ENCODE data around the gene TYMS. TPM values are rescaled to one million over a fixed set of nuclear protein-coding genes. Genes with fewer than 3 reads are reported as not detected.

TYMS gene
- total RNA-seq, 1 donor from 2014 or later = 3.1 TPM

DNA sequence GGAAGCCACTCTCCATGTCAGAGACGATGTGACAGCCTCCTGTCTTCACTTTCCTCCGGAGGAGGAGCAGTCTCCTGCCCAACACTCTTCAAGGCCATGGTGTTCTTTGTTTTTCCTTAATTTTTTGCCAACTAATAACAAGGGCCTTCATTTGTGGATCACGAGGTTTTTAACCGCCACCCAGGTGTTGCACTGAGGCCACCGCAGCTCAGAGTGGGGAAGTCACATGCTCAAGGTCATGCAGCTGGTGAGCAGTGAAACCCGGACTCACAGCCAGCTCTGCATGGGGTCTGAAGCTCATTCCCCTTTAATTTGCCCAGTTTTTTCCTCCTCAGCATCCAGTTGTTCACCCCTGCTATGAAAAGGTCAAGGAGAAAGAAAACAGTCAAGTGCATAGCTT is 35.4 kb downstream of the TYMS start:
- intact Hi-C loops (cut with micrococcal nuclease) = no loop called here
- TF ChIP-seq, protein P1, sequence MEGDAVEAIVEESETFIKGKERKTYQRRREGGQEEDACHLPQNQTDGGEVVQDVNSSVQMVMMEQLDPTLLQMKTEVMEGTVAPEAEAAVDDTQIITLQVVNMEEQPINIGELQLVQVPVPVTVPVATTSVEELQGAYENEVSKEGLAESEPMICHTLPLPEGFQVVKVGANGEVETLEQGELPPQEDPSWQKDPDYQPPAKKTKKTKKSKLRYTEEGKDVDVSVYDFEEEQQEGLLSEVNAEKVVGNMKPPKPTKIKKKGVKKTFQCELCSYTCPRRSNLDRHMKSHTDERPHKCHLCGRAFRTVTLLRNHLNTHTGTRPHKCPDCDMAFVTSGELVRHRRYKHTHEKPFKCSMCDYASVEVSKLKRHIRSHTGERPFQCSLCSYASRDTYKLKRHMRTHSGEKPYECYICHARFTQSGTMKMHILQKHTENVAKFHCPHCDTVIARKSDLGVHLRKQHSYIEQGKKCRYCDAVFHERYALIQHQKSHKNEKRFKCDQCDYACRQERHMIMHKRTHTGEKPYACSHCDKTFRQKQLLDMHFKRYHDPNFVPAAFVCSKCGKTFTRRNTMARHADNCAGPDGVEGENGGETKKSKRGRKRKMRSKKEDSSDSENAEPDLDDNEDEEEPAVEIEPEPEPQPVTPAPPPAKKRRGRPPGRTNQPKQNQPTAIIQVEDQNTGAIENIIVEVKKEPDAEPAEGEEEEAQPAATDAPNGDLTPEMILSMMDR (IDR thresholded peaks at IDR 0.05; ENCODE audit: borderline replicate concordance) = no peak
- DNase-seq = no peak
- Histone ChIP-seq H3K27me3 (ENCODE audit: low read depth) (no peaks in the 10 kb centered on the region), H3K36me3 (peaks cover 39% of the 10 kb centered on the region), H3K9me3 (replicated peaks) (no peaks in the 10 kb centered on the region), H3K4me3 (no peak overlapping the region), H3K27ac (replicated peaks) (no peak overlapping the region), H3K4me1 (peaks cover 11% of the 10 kb centered on the region)

DNA sequence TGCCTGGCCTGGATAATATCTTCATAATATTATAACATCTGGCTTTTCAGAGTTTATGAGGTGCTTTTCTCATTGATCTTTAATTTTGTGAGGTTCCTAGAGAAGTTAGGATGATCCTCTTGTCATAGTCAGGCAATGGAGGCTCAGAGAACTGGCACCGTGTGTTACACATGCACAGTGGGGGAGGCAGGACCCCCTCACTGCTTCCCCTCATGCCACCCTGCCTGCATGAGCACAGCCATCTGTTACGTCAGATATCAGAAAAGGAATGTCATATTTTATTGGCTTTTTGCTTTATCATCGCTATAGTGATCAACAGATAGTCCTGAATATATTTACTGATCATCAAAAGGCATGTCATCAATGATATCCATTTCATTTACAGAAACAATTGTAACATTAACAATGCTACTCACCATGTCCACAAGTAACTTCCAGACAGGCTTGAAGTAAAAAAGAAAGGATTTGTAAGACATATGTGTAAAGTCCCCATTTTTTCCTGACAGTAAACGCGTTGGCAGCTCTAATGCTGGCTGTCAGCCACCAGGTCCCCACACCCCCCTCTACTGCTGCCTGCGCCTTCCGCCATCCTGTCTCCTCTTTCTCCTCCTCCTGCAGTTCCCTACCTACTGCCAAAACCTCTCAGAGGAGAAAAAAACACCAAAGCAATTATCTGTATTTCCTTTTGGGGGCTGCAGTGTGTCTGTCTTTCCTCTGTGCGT is 36.2 kb downstream of the TYMS start:
- H3K4me3 ChIP-seq = no peak overlapping the region
- H3K27me3 ChIP-seq (ENCODE audit: low read depth) = no peaks in the 10 kb centered on the region
- H3K9me3 ChIP-seq (replicated peaks) = no peaks in the 10 kb centered on the region
- TF ChIP-seq, protein P1 (IDR thresholded peaks at IDR 0.05; ENCODE audit: borderline replicate concordance) = no peak
- no peak for DNase-seq
- peaks cover 39% of the 10 kb centered on the region for H3K36me3 ChIP-seq
- H3K4me1 ChIP-seq = peaks cover 11% of the 10 kb centered on the region
- no peak overlapping the region for H3K27ac ChIP-seq (replicated peaks)
- intact Hi-C loops (cut with micrococcal nuclease) = no loop called here

DNA sequence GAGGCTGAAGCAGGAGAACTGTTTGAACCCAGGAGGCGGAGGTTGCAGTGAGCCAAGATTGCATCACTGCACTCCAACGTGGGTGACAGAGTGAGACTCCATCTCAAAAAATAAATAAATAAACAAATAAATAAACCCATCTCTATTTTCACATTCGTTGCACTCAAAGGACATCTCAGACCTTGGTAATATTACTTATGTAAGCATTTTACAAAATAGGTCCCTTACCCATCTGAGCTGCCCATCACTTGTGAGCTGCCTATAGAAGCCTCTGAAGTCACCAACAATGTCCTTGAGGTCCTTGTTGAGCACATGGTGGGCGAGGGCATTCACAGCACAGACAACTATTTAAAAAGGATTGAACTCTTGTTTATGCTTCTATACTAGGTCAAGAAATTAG is 39.6 kb downstream of the TYMS start:
- Histone ChIP-seq H3K9me3 (replicated peaks) (no peaks in the 10 kb centered on the region), H3K27me3 (ENCODE audit: low read depth) (no peaks in the 10 kb centered on the region), H3K4me1 (peaks cover 11% of the 10 kb centered on the region), H3K4me3 (no peak overlapping the region), H3K27ac (replicated peaks) (no peak overlapping the region), H3K36me3 (peaks cover 30% of the 10 kb centered on the region)
- intact Hi-C loops (cut with micrococcal nuclease) = no loop called here
- DNase-seq = no peak
- TF ChIP-seq, protein P1 (IDR thresholded peaks at IDR 0.05; ENCODE audit: borderline replicate concordance) = no peak

DNA sequence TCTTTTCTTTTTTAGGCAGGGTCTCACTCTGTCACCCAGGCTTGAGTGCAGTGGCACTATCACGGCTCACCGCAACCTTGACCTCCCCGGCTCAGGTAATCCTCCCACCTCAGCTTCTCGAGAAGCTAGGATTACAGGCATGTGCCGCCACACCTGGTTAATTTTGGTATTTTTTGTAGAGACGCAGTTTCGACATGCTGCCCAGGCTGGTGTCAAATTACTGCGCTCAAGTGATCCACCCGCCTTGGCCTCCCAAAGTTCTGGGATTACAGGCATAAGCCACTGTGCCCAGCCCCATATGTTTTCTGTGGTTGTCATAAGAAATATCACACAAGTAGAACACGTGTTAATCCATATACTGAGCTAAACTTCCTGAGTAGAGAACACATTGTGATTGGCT is 40.3 kb downstream of the TYMS start:
- no peak overlapping the region for H3K4me3 ChIP-seq
- H3K36me3 ChIP-seq = peaks cover 22% of the 10 kb centered on the region
- no peaks in the 10 kb centered on the region for H3K27me3 ChIP-seq (ENCODE audit: low read depth)
- TF ChIP-seq, protein P1 (IDR thresholded peaks at IDR 0.05; ENCODE audit: borderline replicate concordance) = no peak
- H3K27ac ChIP-seq (replicated peaks) = no peak overlapping the region
- H3K4me1 ChIP-seq = peaks cover 10% of the 10 kb centered on the region
- no peaks in the 10 kb centered on the region for H3K9me3 ChIP-seq (replicated peaks)
- intact Hi-C loops (cut with micrococcal nuclease) = no loop called here
- DNase-seq = no peak

DNA sequence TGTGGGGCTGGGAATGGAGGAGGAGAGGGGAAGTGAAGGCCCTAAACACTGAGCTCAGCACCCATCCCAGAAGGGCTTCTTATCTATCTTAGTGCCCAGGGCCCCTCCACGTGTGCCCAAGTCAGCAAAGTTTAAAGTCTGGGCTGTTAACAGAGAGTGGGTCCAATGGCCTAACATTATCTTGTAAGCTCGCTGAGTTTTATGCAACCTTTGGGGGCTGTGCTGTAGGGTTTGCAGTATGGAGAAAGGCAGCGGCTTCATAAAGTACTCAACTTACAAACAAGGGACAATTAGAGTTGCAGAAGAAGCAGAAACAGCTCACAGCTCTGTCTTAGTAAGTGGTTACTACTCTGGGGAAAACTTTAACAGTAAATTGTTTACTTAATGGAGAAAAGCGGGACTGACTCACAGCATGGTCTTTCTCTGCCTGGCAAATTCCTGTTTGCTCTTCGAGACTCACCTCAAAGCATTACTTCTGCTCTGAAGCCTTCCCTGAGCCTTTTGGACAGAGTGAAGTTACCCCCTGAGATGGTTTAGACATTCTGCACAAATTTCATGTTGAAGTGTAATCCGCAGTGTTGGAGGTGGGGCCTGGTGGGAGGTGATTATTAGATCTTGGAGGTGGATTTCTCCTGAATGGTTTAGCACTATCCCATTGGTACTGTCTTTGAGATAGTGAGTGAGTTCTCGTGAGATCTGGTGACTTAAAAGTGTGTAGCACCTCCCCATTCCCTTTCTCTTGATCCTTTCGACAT is 45.9 kb downstream of the TYMS start:
- TF ChIP-seq, protein P1 (IDR thresholded peaks at IDR 0.05; ENCODE audit: borderline replicate concordance) = no peak
- intact Hi-C loops (cut with micrococcal nuclease) = no loop called here
- Histone ChIP-seq H3K4me3 (no peak overlapping the region), H3K27ac (replicated peaks) (no peak overlapping the region), H3K9me3 (replicated peaks) (no peaks in the 10 kb centered on the region), H3K4me1 (no peaks in the 10 kb centered on the region), H3K36me3 (peaks cover 21% of the 10 kb centered on the region), H3K27me3 (ENCODE audit: low read depth) (no peaks in the 10 kb centered on the region)
- no peak for DNase-seq

Measured in left ventricle myocardium inferior (tissue), 1 donor.